HEK293 (cell line): ENCODE data around the gene CAB39.
A peak's percentile ranks its signal among the peaks of the same experiment; 100 is the strongest.

Experiments used
- CTCF ChIA-PET: fragments of 350-600 bp; formaldehyde crosslinking; extraction: SDS; loops from one replicate; lab custom pipeline; 2021; ENCODE audit warnings: antibody characterized with exemption; lab: Yijun Ruan, JAX
- POLR2A ChIA-PET: fragments of 300-600 bp; formaldehyde crosslinking; extraction: SDS; loops from one replicate; lab custom pipeline; 2020; ENCODE audit warnings: antibody characterized with exemption, inconsistent platforms; lab: Yijun Ruan, JAX
- H3K27ac ChIP-seq: fragments of 200-500 bp; sonication (Bioruptor generic); 2 replicates; pipeline ENCODE4 v1.5.1; 2014; ENCODE audit warnings: low read depth, low read length, control low read depth, inconsistent platforms; ENCODE audit errors: extremely low read depth
- H3K36me3 ChIP-seq, 2 experiments: fragments of 200-500 bp in 1 of 2; sonication (Bioruptor generic) in 1 of 2; 1 replicate in 1 of 2; 2 replicates in 1 of 2; pipeline ENCODE4 v1.5.1; 2014 to 2017; ENCODE audit warnings: inconsistent platforms in 2 of 2, low read length in 2 of 2; ENCODE audit not compliant: control insufficient read depth in 2 of 2, insufficient read depth in 1 of 2
- H3K4me1 ChIP-seq: fragments of 200-500 bp; sonication (Bioruptor generic); 2 replicates; pipeline ENCODE4 v1.5.1; 2014; ENCODE audit warnings: mild to moderate bottlenecking, low read length, inconsistent platforms; ENCODE audit not compliant: control insufficient read depth, insufficient read depth
- H3K4me3 ChIP-seq: 2 replicates; pipeline ENCODE4 v1.5.1; 2011; ENCODE audit warnings: low read depth, mild to moderate bottlenecking, control low read depth, low read length, moderate library complexity
- H3K9me3 ChIP-seq: fragments of 200-500 bp; sonication (Bioruptor generic); 2 replicates; pipeline ENCODE4 v1.5.1; 2014; ENCODE audit warnings: low read depth, low read length, inconsistent platforms; ENCODE audit not compliant: control insufficient read depth, insufficient read depth
- ZBTB1 ChIP-seq: fragments of 450-650 bp; formaldehyde crosslinking; IDR thresholded peaks from 2 replicates; pipeline ENCODE4 v1.5.1; 2016; ENCODE audit warnings: missing biosample characterization, missing genetic modification characterization
- ZBTB20 ChIP-seq: fragments of 450-650 bp; formaldehyde crosslinking; IDR thresholded peaks from 2 replicates; pipeline ENCODE4 v1.5.1; 2016; ENCODE audit warnings: missing biosample characterization, missing genetic modification characterization
- ZNF132 ChIP-seq: fragments of 450-650 bp; formaldehyde crosslinking; IDR thresholded peaks from 2 replicates; pipeline ENCODE4 v1.5.1; 2017; ENCODE audit warnings: missing biosample characterization, missing genetic modification characterization, borderline replicate concordance
- ZNF174 ChIP-seq: fragments of 450-650 bp; formaldehyde crosslinking; IDR thresholded peaks from 2 replicates; pipeline ENCODE4 v1.5.0; 2017; ENCODE audit warnings: missing biosample characterization, mild to moderate bottlenecking, missing genetic modification characterization
- ZNF18 ChIP-seq: fragments of 450-650 bp; formaldehyde crosslinking; IDR thresholded peaks from 2 replicates; pipeline ENCODE4 v1.5.1; 2016; ENCODE audit warnings: missing biosample characterization, missing genetic modification characterization
- ZNF214 ChIP-seq: fragments of 450-650 bp; formaldehyde crosslinking; IDR thresholded peaks from 2 replicates; pipeline ENCODE4 v1.5.1; 2017; ENCODE audit warnings: missing biosample characterization, mild to moderate bottlenecking, missing genetic modification characterization, borderline replicate concordance
- ZNF221 ChIP-seq: fragments of 450-650 bp; formaldehyde crosslinking; IDR thresholded peaks from 2 replicates; pipeline ENCODE4 v1.5.1; 2017; ENCODE audit warnings: missing biosample characterization, missing genetic modification characterization, borderline replicate concordance
- ZNF311 ChIP-seq: fragments of 450-650 bp; formaldehyde crosslinking; IDR thresholded peaks from 2 replicates; pipeline ENCODE4 v1.5.1; 2017; ENCODE audit warnings: missing biosample characterization, missing genetic modification characterization, borderline replicate concordance
- ZNF341 ChIP-seq: fragments of 450-650 bp; formaldehyde crosslinking; IDR thresholded peaks from 2 replicates; pipeline ENCODE4; 2016; ENCODE audit warnings: low read depth, missing biosample characterization, missing genetic modification characterization
- ZNF350 ChIP-seq: fragments of 450-650 bp; formaldehyde crosslinking; IDR thresholded peaks from 2 replicates; pipeline ENCODE4 v1.5.0; 2017; ENCODE audit warnings: missing biosample characterization, mild to moderate bottlenecking, missing genetic modification characterization
- ZNF48 ChIP-seq: fragments of 450-650 bp; formaldehyde crosslinking; IDR thresholded peaks from 2 replicates; pipeline ENCODE4 v1.5.1; 2016; ENCODE audit warnings: missing biosample characterization, missing genetic modification characterization
- ZNF510 ChIP-seq: fragments of 450-650 bp; formaldehyde crosslinking; IDR thresholded peaks from 2 replicates; pipeline ENCODE4 v1.5.1; 2018; ENCODE audit warnings: mild to moderate bottlenecking, missing genetic modification characterization, missing biosample characterization; ENCODE audit not compliant: insufficient replicate concordance
- ZNF529 ChIP-seq: fragments of 450-650 bp; formaldehyde crosslinking; IDR thresholded peaks from 2 replicates; pipeline ENCODE4 v1.5.1; 2017; ENCODE audit warnings: missing genetic modification characterization, missing biosample characterization; ENCODE audit not compliant: insufficient replicate concordance
- ZNF629 ChIP-seq: fragments of 450-650 bp; formaldehyde crosslinking; IDR thresholded peaks from 2 replicates; pipeline ENCODE4 v1.5.1; 2017; ENCODE audit warnings: missing biosample characterization, missing genetic modification characterization
- ZNF692 ChIP-seq: fragments of 450-650 bp; formaldehyde crosslinking; IDR thresholded peaks from 2 replicates; pipeline ENCODE4 v1.5.1; 2016; ENCODE audit warnings: missing biosample characterization, missing genetic modification characterization
- TF ChIP-seq, protein P1 (sequence below): fragments of 450-650 bp; formaldehyde crosslinking; IDR thresholded peaks from 2 replicates; pipeline ENCODE4 v1.5.1; 2017; ENCODE audit warnings: missing biosample characterization, missing genetic modification characterization
- TF ChIP-seq, protein P2 (sequence below): fragments of 450-650 bp; formaldehyde crosslinking; IDR thresholded peaks from 2 replicates; pipeline ENCODE4 v1.5.1; 2017; ENCODE audit warnings: missing biosample characterization, missing genetic modification characterization
- TF ChIP-seq, protein P3 (sequence below): sonication (generic); formaldehyde crosslinking; IDR thresholded peaks from 2 replicates; pipeline ENCODE4 v1.8.1; 2022; ENCODE audit warnings: mild to moderate bottlenecking, moderate library complexity, missing genetic modification reagents

CAB39 gene

GRCh38 chr2:230865307-230865765 lies 152.7 kb downstream of the CAB39 start:
- H3K4me1 ChIP-seq = peaks cover 25% of the 10 kb centered on the region
- peak overlapping the region; percentile 65; the same call in 1 of the 2 replicates for H3K27ac ChIP-seq
- POLR2A ChIA-PET = interaction anchor here (0.7 to 1.4 kb wide), 4 partner anchors 8 to 599 kb away, joined by 3 to 6 read pairs (median 4); partner anchors contain the start of gene NCL
- H3K9me3 ChIP-seq = no peaks in the 10 kb centered on the region
- H3K4me3 ChIP-seq = peak overlapping the region; percentile 89
- CTCF ChIA-PET = interaction anchor here (0.6 to 2.7 kb wide), 5 partner anchors 13 to 123 kb away, joined by 3 to 7 read pairs (median 4); no protein-coding TSS in a partner anchor
- TF ChIP-seq ZNF529 (tag by site-specific recombination) (no peak), ZNF629 (no peak), ZNF174 (no peak), ZNF311 (tag by site-specific recombination) (no peak), ZBTB20 (tag by site-specific recombination) (no peak), ZNF510 (no peak), ZNF350 (tag by site-specific recombination) (no peak), ZNF48 (tag by site-specific recombination) (no peak)
- TF ChIP-seq, protein P1, sequence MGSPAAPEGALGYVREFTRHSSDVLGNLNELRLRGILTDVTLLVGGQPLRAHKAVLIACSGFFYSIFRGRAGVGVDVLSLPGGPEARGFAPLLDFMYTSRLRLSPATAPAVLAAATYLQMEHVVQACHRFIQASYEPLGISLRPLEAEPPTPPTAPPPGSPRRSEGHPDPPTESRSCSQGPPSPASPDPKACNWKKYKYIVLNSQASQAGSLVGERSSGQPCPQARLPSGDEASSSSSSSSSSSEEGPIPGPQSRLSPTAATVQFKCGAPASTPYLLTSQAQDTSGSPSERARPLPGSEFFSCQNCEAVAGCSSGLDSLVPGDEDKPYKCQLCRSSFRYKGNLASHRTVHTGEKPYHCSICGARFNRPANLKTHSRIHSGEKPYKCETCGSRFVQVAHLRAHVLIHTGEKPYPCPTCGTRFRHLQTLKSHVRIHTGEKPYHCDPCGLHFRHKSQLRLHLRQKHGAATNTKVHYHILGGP = no peak
- TF ChIP-seq, protein P2, sequence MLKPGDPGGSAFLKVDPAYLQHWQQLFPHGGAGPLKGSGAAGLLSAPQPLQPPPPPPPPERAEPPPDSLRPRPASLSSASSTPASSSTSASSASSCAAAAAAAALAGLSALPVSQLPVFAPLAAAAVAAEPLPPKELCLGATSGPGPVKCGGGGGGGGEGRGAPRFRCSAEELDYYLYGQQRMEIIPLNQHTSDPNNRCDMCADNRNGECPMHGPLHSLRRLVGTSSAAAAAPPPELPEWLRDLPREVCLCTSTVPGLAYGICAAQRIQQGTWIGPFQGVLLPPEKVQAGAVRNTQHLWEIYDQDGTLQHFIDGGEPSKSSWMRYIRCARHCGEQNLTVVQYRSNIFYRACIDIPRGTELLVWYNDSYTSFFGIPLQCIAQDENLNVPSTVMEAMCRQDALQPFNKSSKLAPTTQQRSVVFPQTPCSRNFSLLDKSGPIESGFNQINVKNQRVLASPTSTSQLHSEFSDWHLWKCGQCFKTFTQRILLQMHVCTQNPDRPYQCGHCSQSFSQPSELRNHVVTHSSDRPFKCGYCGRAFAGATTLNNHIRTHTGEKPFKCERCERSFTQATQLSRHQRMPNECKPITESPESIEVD (tag by site-specific recombination) = no peak
- peaks cover 0 to 5% of the 10 kb centered on the region in 2 experiments; a peak in 1 of 3 replicates for H3K36me3 ChIP-seq

- no peak overlapping the region; the same call in 1 of the 2 replicates for H3K27ac ChIP-seq
- ChIA-PET CTCF (interaction anchor here (1.0 to 2.7 kb wide), 5 partner anchors 12 to 121 kb away, joined by 3 to 7 read pairs (median 6); no protein-coding TSS in a partner anchor), POLR2A (interaction anchor here (0.6 to 1.5 kb wide), 2 partner anchors 11 to 13 kb away, joined by 3 to 4 read pairs; no protein-coding TSS in a partner anchor)
- no peaks in the 10 kb centered on the region for H3K9me3 ChIP-seq
- H3K36me3 ChIP-seq = peaks cover 0 to 5% of the 10 kb centered on the region in 2 experiments; a peak in 1 of 3 replicates
- peak overlapping the region; percentile 89 for H3K4me3 ChIP-seq
- H3K4me1 ChIP-seq = peaks cover 31% of the 10 kb centered on the region
- no peak for TF ChIP-seq ZBTB1 (tag by site-specific recombination)
- TF ChIP-seq, protein P2 (tag by site-specific recombination) = no peak
- no peak for TF ChIP-seq ZNF132 (tag by site-specific recombination)
- no peak for TF ChIP-seq ZNF529 (tag by site-specific recombination)
- TF ChIP-seq ZNF221 (tag by site-specific recombination) = no peak
- TF ChIP-seq ZNF18 (tag by site-specific recombination) = no peak
- TF ChIP-seq ZNF692 = no peak
- TF ChIP-seq, protein P3, sequence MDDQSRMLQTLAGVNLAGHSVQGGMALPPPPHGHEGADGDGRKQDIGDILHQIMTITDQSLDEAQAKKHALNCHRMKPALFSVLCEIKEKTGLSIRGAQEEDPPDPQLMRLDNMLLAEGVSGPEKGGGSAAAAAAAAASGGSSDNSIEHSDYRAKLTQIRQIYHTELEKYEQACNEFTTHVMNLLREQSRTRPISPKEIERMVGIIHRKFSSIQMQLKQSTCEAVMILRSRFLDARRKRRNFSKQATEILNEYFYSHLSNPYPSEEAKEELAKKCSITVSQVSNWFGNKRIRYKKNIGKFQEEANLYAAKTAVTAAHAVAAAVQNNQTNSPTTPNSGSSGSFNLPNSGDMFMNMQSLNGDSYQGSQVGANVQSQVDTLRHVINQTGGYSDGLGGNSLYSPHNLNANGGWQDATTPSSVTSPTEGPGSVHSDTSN (CRISPR knock-in tag) = no peak
- TF ChIP-seq ZNF214 = no peak
- no peak; the same call in 1 of the 2 replicates for TF ChIP-seq ZNF341 (tag by site-specific recombination)
Observed at GRCh38 chr2:230865766-230866755, 153.4 kb downstream of the CAB39 start.
